NCI-H446 (cell line): ENCODE measurements around the gene DNAH11.
A peak's percentile ranks its signal among the peaks of the same experiment; 100 is the strongest.

Source experiments
- DNase-seq, 2 experiments: peaks; one replicate each; lab custom pipeline; 2025; lab: John Stamatoyannopoulos, UW

The DNAH11 gene

GRCh38 chr7:21548491-21548890 lies 5.7 kb downstream of the DNAH11 start:
- DNase-seq, result no peak

- no peak for DNase-seq
These were observed 7.2 kb downstream of the DNAH11 start for GRCh38 chr7:21550076-21550475.

- DNase-seq, result no peak
These were observed 8.1 kb downstream of the DNAH11 start for GRCh38 chr7:21550821-21551531.

GRCh38 chr7:21562385-21562784 lies 19.5 kb downstream of the DNAH11 start:
- DNase-seq, result no peak

GRCh38 chr7:21565614-21566013 lies 22.8 kb downstream of the DNAH11 start:
- DNase-seq, result no peak

GRCh38 chr7:21566094-21566493 lies 23.3 kb downstream of the DNAH11 start:
- no peak for DNase-seq

GRCh38 chr7:21568762-21569161 lies 25.9 kb downstream of the DNAH11 start:
- peak in 1 of 2 experiments; percentile 29 for DNase-seq

GRCh38 chr7:21572331-21573313 lies 29.8 kb downstream of the DNAH11 start:
- no peak for DNase-seq

GRCh38 chr7:21579341-21580072 lies 36.7 kb downstream of the DNAH11 start:
- DNase-seq, result no peak

GRCh38 chr7:21580073-21580521 lies 37.3 kb downstream of the DNAH11 start:
- peak in 1 of 2 experiments; percentile 2 for DNase-seq

GRCh38 chr7:21585070-21585724 lies 42.4 kb downstream of the DNAH11 start:
- DNase-seq, result no peak

GRCh38 chr7:21587139-21587784 lies 44.4 kb downstream of the DNAH11 start:
- DNase-seq, result no peak

GRCh38 chr7:21596801-21597200 lies 54.0 kb downstream of the DNAH11 start:
- DNase-seq, result no peak

- no peak for DNase-seq
These were observed 60.6 kb downstream of the DNAH11 start for GRCh38 chr7:21603462-21603861.

GRCh38 chr7:21603972-21604749 lies 61.3 kb downstream of the DNAH11 start:
- DNase-seq, result no peak

- no peak for DNase-seq
These were observed 62.3 kb downstream of the DNAH11 start for GRCh38 chr7:21605008-21605585.

GRCh38 chr7:21608465-21608864 lies 65.6 kb downstream of the DNAH11 start:
- DNase-seq, result no peak

GRCh38 chr7:21611129-21611528 lies 68.3 kb downstream of the DNAH11 start:
- DNase-seq, result no peak

GRCh38 chr7:21616091-21616490 lies 73.3 kb downstream of the DNAH11 start:
- no peak for DNase-seq
